GM23248 (cell line): Measurements from ENCODE around the gene NEUROD1.

Experiments used
- EZH2 ChIP-seq: fragments of 200-600 bp; sonication (generic); IDR thresholded peaks from 2 replicates; pipeline ENCODE4 v1.6.1; 2018; ENCODE audit warnings: antibody characterized with exemption, mild to moderate bottlenecking; ENCODE audit not compliant: insufficient read depth, poor library complexity, severe bottlenecking
- EZH2phosphoT487 ChIP-seq: fragments of 200-600 bp; sonication (generic); IDR thresholded peaks from 2 replicates; pipeline ENCODE4 v1.6.1; 2018; ENCODE audit warnings: antibody characterized with exemption, moderate library complexity, mild to moderate bottlenecking, low read depth; ENCODE audit not compliant: insufficient read depth

- TF ChIP-seq EZH2, result no peak
- TF ChIP-seq EZH2phosphoT487, result no peak
Observed at GRCh38 chr2:181655519-181655918, 24.8 kb downstream of the NEUROD1 start.
